TTC549 (cell line): ENCODE measurements around the gene PRICKLE3.
"Not testable (repeated sequence)": the region's sequence is repeated elsewhere in the genome, so short reads cannot be mapped to it uniquely, and the experiment has no call there.

Experiments used
- FAIRE-seq: peaks from 2 replicates; lab custom pipeline; 2012; peaks lifted over from hg19 to GRCh38; lab: Jason Lieb, UNC

PRICKLE3 gene

DNA sequence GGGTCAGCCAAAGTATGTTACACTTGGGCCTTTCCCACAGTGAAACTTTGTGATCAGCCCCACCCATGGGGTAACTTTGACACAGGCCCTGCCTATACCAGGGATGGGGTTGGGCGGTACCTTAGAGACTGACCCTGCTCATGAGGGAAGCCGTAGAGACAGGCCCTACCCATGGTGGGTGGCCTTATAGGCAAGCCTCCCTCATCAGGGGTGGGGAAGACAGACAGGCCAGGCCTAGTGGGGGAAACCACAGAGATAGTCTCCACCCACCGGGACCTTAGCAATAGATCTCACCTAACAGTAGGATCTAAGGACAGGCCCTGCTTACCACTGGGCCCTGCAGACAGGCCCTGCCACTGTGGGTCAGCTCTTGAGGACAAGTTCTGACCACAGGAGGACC lies 7.6 kb downstream of the PRICKLE3 start:
- no peak for FAIRE-seq

DNA sequence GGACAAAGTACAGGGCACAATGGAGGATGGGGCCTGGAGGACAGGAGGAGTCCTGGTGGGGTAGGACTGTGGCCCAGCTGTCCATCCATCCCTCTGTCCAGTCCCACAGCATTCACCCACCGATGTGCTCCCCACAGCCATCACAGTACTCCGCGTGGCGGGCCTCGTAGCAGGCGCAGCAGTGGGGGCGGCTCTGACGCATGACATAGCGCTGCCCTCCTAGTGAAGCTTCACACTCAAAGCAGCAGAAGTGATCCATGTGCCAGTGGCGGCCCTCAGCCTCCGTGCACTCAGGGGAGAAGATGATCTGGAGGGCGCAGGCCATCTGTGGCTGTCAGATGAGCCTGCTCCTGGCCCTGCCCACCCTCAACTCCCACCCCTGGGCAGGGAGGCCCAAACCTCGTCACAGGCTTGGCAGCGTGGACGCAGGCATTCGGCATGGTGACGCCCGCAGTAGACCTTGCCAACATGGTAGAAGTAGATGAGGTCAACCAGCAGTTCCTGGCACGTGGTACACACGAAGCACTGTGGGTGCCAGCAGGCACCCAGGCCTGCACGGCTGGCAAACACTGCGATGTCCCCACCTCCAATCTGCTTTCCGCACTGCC lies 8.2 kb downstream of the PRICKLE3 start:
- FAIRE-seq = no peak

DNA sequence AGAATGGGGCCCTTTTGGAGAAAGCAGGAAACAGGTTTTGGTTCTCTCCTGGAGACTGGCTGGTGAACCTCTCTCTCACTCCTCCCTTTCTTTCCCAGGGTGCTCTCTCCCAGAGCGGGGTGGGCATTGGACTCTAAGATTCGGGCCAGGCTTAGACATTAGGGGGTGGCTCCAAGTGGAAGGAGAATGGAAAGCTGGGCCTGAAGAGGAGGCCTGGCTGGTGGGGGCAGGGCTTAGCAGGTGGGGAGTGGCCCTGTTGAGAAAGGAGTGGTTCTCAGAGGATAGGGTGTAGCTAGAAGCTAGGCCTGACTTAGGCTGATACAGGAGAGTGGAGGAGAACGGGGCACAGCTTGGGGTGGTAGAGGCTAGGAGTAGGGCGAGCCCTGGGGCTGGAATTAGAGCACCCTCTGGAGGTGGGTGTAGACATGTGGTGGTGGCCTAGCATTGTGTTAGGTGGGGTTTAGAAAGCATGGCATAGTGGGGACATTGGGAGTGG lies 8.8 kb downstream of the PRICKLE3 start:
- no peak for FAIRE-seq

DNA sequence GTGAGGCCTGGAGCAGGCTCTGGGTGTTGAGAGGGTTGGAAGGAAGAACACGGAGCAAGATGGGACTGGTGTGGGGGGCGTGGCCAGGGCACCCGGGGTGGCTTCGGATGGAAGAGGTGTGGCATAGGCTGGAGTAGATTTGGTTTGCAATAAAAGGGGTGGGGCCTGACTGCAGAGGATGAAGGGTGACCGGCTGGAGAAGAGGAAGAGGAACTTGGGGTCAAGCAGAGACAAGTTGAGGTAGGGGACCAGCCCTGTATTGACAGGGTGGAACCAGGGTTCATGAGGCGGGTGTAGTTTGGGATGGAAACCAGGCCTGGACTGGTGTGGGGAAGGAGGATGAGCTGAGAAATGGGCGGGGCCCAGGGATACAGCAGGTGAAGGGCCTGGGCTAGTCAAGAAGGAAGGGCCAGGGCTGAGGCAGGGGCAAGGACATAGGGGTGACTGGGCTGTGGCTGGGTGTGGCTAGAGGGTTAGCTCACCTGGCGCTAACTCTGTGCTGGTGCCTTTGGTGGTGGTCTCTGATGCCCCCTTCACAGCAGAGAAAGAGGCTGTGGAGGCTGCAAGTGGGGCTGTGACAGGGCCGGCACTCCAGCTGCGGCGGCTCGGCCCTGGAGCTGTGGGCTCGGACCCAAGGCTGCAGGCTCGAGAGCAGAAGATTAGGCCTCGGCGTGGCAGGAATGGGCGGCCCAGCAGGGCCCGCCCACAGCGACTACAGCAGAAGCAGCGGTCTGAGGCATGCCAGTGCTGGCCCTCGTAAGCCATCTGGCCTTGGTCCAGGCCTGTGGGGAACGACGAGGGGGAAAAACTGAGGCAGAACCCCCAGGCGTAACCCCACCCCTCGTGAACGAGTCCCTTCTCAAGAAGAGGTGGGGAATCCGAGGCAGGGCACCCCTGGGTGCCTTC lies 9.5 kb downstream of the PRICKLE3 start:
- no peak for FAIRE-seq

DNA sequence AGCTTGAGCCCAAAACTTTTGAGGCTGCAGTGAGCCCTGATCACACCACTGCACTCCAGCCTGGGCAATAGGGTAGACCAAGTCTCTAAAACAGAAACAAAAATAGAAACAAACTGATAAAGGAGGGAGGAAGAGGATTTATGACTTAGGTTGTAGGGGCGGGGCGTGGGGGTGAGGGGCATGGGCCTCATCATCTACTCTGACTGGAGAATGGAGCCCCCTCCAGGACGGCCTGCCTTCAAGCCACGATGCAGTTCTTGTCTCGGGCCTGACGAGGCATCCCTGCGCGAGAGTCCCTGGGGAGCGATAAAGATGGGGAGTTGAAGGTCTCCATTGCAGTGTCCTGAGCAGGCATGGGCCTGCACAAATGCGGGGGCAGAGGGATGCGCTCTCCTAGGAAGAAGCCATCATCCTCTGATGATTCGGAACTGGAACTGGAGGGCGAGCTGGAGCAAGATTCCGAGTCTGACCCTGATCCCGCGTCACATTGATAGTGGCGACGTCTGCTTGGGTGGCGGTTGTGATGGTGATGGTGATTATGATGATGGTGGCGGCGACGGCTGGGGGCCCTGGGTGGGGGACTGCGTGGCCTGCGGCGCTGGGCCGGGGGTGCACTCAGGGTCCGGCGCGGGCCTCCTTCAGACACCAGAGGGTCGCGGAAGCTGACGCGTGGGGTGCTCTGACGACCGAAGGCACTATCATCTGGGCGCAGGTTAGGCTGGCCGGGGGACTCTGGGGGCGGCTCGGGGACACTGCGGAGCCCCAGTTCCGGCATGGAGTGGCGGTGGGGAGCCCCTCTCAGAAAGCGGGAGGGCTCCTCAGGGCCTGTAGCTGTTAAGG lies 10.5 kb downstream of the PRICKLE3 start:
- FAIRE-seq = no peak

DNA sequence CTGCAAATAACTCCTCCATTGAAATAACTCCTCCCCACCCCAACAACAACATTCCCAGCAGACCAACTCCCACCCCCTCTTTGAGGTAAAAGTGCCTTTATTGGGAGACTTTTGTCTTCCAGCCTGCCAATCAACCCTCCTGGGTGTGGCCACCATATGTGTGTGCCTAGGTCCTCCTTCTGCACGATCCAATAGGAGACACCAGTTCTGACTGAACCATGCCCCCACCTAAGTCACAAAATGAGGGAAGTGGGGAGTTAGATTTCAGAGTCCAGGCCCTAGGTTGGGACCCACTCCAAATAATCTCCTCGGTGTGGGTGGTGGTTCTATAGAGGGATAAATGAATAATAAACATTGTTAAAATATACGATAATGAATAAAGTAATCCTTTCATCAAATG lies 11.4 kb downstream of the PRICKLE3 start:
- FAIRE-seq = no peak

DNA sequence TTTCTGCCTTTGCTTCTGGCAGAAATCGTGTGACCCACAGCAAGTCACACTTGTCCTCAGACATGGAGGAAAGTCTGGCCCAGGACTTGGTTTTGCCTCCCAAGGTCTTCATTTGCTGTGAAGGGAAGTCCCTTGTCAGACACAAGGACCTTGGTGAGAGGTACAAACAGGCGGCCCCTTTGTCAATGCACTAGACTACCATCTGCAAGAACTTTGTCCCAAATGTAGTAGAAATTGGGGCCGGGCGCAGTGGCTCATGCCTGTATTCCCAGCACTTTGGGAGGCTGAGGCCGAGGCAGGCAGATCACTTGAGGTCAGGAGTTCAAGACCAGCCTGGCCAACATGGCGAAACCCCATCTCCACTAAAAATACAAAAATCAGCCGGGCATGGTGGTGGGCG lies 12.6 kb downstream of the PRICKLE3 start:
- not testable (repeated sequence) for FAIRE-seq

DNA sequence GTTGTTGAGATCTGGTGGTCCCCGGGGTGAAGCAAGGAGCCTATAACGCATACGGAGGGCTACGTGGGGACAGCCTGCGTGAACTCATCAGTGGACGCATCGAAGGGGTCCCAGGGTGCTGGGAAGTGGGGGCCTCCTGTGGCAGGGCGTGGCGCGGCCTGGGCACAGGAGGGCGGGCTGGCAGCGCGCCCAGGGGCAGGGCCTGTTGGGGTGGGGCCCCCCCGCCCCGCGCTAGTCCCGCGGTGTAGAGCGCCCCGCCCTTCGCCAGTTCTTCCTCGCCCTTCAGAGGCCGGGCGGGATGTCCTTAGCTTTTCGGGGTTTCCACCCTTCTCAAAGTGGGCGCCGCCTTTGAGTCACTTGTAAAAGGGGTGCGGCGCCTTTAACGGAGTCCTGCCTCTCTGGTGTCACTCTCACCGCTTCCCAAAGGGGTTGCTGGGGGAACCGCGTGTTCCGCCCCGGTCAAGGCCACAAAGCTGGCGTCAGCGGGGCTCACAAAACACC lies 13.8 kb downstream of the PRICKLE3 start:
- no peak for FAIRE-seq

DNA sequence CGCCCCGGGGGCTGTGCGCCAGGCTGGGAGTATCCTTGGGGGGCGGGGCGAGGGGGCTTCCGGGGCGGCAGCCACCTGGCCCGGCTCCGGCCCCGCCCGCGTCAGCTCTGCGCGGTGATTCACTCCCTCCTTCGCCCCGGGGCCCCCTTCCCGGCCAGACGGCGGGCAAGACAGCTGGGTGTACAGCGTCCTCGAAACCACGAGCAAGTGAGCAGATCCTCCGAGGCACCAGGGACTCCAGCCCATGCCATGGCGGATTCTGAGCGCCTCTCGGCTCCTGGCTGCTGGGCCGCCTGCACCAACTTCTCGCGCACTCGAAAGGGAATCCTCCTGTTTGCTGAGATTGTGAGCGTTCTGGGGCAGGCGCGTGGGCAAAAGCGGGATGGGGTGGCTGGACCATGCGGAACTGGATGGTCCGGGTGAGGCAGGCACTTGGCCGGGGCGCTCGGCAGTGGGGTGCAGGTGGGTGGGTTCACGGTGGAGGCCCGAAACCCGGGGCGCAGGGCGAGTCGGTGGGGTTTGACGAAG lies 14.4 kb downstream of the PRICKLE3 start, which contains the start of gene PLP2:
Gene PLP2, plus strand, starts transcription at position 147 of the 528 bp plus-strand sequence. Its CDS starts 103 bp downstream, at position 250.
- FAIRE-seq = no peak

DNA sequence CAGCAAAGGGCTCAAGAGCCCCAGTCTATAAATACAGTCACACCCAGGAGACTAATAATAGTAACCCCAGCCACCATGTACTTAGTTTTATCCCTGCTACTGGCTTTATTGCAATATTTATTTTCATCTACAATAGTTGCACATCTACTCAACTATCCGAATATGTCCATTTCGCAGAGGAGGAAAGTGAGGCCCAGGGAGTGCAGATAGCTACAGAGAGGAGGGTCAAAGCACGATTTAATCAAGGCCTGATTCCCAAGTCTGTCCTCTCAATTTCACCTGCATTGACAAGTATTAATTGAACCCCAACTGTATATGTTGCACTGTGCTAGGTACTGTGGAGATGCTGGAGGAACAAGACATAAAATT lies 18.4 kb downstream of the PRICKLE3 start:
- FAIRE-seq = no peak

DNA sequence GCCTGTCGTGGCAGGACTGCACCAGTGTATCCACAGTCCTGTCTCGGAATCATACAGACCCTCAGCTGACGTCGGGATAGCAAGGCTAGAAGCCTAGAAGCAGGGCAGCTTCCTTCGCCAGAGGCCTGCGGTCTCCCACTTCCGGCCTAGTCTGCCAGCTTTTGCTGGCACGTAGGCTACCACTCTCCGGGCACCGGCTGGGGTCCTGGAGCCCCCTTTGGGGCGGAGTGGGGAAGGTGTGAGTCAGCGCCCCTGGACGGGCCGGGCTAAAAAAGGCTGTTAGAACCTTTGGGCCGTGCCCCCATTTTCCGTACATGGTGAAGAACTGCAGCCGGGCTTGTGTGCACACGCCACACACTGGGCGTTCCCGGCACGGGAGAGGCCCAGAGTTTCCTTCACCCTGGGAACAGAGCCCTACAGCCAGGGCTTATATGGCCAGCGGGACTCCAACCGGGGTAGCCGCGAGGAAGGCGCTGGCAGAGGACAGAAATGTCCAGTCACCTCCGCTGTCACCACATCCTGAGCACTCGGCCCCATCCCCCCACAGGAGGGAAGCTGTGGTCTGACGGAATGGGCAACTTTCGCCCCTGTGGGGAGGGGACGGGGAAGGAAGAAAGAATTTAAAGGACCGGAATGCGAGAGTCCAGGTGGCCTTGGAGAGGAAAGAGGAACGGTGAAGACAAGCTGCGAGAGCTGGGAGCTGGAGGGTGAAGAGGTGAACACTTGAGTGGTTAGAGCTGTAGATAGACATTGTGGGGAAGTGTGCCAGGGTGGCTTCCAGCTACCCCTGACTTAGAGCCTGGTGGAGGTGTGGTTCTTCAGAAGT lies 19.0 kb downstream of the PRICKLE3 start:
- FAIRE-seq = no peak

DNA sequence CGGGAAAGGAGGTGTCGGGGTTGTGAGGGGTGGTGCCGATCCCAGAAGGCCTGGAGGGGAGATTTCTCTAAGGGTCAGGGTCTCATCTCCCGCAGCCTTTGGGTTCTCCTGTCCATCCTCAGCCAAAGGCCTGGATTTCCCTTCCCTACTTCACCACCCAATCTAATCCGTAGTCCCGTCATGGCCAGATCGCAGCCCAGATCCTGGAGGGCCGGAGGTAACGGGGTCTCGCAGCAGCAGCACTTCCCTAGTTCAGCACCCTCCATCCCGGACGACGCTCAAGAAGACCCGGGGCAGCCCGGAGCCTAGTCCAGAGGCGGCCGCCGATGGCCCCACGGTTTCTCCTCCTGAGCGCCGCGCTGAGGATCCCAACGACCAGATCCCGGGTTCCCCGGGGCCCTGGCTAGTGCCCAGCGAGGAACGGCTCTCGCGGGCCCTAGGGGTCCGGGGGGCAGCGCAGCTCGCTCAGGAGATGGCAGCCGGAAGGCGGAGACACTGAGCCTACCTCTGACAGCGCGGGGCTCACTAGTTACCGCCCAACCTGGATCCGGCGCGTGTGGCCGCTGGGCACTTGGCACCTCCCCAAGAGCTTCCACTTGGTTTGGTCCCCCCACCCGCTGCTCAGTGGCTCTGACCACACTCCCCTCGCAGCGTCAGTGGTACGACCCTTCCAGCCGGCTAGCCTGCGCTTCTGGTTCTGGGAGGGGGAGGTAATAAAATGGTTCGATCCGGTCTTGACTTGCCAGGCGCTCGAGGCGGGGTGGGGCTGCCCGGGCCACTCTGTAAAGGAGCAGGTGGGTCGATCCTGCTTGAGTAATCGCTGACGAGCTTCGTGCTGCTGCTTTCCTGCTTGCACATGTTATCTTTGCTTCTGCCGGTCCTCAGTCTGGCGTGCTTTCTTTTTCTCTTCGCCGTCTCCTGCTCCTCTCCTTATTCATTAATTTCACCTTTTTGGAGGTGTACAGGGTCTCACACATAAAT lies 20.0 kb downstream of the PRICKLE3 start:
- no peak for FAIRE-seq

DNA sequence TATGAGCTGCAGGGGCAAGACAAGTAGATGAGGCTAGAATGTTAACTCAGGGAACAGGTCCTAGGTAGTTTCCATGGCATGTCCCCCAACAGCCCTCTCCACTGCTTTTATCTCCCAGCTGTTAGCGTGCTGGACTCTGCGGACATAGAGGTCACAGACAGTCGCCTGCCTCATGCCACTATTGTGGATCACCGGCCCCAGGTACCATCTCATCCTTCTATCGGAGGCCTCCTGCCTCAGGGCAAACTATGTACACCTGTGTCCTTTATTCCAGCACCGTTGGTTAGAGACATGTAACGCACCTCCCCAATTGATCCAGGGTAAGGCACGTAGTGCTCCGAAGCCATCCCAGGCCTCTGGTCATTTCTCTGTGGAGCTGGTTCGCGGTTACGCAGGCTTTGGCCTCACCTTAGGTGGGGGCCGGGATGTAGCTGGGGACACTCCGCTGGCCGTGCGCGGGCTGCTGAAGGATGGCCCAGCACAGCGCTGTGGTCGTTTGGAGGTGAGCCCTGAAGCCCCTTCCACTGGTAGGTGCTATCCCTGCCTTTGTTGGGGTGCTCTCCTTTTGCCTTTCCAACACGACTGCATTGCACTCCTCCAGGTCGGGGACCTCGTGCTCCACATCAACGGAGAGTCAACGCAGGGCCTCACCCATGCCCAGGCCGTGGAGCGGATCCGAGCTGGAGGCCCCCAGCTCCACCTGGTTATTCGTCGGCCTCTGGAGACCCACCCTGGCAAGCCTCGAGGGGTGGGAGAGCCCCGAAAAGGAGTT lies 21.4 kb downstream of the PRICKLE3 start:
- no peak for FAIRE-seq

DNA sequence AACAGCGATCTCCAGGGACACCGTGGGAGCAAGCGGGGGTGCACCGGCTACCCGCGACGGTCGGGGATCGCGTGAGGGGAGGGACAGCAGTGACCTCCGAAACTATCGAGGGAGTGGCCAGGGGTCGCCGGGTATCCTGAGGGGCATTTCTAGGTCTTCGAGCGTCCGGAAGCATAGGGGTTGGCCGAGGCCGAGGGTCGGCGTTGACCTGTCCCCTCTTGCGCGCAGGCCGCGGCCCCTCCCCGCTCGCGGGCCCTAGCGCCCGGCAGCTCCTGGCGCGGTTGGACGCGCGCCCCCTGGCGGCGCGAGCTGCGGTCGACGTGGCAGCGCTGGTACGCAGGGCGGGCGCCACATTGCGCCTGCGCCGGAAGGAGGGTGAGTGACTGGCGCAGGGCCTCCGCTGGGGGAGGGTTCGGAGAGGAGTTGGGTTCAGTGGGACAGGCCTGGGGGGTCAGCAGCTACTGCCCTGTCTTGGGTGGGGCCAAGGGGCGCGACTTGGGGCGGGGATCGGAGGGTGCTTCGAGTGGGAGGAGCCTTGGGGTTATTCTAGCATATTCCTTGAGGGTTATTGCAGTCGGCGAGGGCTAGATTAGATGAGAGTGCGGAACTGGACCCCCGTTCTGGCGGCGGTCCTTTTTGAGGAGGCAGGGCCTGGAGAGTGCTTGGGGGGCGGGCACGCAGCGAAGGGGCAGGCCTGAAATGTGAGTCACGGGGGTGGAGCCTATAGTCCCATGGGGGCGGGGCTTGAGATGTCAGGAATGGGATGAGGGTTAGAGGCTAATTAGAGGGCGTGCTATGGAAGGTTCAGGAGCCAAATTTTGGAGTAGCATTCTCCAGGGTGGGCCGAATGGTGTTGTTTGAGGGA lies 22.4 kb downstream of the PRICKLE3 start:
- FAIRE-seq = no peak

DNA sequence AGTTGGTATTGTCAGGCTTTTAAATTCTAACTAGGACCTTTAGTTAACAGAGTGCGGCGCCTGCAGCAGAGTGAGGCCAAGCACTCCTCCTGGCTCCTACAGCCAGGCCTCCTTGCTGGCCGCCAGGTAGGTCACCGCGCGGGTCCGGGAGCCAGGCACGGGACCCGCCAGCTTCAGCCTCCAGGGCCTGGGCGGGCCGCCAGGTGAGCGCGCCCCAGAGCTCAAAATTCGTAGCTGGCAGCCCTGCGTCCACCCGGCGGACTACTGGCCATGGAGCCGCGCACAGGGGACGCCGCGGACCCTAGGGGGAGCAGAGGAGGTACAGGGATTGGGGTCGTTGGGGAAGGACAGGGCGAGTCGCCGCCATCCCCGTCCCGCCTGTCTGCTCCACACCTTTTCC lies 23.6 kb downstream of the PRICKLE3 start, which contains the start of gene MAGIX:
Gene MAGIX, plus strand, starts transcription at position 139 of the 400 bp plus-strand sequence. Its CDS starts 132 bp downstream, at position 271.
- no peak for FAIRE-seq

DNA sequence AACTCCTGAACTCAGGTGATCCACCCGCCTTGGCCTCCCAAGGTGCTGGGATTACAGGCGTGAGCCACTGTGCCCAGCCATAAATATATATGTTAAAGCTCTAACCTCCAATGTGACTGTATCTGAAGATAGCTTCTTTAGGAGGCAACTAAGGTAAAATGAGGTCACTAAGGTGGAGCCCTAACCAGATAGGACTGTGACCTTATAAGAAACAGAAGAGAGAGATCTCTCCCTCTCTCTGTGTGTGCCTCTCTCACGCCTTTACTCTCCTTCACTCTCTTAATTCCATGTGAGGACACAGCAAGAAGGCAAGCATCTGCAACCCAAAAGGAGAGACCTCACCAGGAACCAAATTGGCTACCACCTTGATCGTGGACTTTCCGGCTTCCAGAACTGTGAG lies 24.5 kb downstream of the PRICKLE3 start:
- FAIRE-seq = no peak

DNA sequence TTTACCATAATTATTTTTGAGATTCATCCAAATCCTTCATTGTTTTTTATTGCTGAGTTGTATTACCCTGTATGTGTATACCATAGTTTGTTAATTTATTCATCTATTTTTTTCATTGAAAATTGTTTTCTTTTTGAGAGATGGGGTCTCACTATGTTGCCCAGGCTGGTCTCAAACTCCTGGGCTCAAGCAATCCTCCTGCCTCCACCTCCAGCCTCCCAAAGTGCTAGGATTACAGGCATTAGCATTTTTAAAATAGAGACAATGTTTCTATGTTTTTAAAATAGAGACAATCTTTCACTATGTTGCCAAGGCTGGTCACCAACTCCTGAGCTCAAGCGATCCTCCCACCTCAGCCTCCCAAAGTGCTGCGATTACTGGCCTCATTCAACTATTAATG lies 25.3 kb downstream of the PRICKLE3 start:
- FAIRE-seq = no peak

DNA sequence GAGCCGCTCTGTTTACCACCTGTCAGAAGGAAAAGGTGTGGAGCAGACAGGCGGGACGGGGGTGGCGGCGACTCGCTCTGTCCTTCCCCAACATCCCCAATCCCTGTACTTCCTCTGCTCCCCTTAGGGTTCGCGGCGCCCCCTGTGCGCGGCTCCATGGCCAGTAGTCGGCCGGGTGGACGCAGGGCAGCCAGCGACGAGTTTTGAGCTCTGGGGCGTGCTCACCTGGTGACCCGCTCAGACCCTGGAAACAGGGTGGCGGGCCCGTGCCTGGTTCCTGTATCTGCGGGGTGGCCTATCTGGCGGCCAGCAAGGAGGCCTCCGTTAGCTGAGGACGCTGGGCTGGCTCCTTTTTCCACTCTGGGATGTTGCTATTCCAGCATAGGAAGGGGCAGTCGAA lies 29.0 kb downstream of the PRICKLE3 start:
- FAIRE-seq = no peak
